A549 (cell line): ENCODE measurements around the gene SHKBP1.

Experiments
- BHLHE40 ChIP-seq: IDR thresholded peaks from 2 replicates; pipeline ENCODE4 v1.6.1; 2012; ENCODE audit warnings: low read depth, low read length, inconsistent platforms
- CHD4 ChIP-seq: fragments of 200-600 bp; sonication (generic); IDR thresholded peaks from 2 replicates; pipeline ENCODE4 v1.6.1; 2016; ENCODE audit warnings: antibody characterized with exemption, mild to moderate bottlenecking, borderline replicate concordance
- NPAS2 ChIP-seq: fragments of 250-450 bp; sonication (Bioruptor Pico); IDR thresholded peaks from 2 replicates; pipeline ENCODE4 v1.8.0; 2022; ENCODE audit warnings: mild to moderate bottlenecking, moderate library complexity, borderline replicate concordance
- NR3C1 ChIP-seq: fragments of >200 bp; sonication (Bioruptor Twin); formaldehyde crosslinking; IDR thresholded peaks from 3 replicates; pipeline ENCODE4 v1.6.1; 2017
- RARB ChIP-seq: fragments of 250-450 bp; sonication (Bioruptor Pico); IDR thresholded peaks from 2 replicates; pipeline ENCODE4 v1.8.0; 2021; ENCODE audit warnings: mild to moderate bottlenecking, moderate library complexity
- REST ChIP-seq: fragments of 200-600 bp; sonication (generic); IDR thresholded peaks from 2 replicates; pipeline ENCODE4 v1.6.1; 2016; ENCODE audit warnings: antibody characterized with exemption, mild to moderate bottlenecking, moderate library complexity
- TF ChIP-seq, protein P1 (sequence below): fragments of >200 bp; sonication (Bioruptor Twin); formaldehyde crosslinking; IDR thresholded peaks from 3 replicates; pipeline ENCODE4 v1.5.1; 2016
- TF ChIP-seq, protein P2 (sequence below): IDR thresholded peaks from 2 replicates; pipeline ENCODE4 v1.6.1; 2012

GRCh38 chr19:40559394-40559793 lies 17.3 kb upstream of the SHKBP1 start:
- TF ChIP-seq, protein P1, sequence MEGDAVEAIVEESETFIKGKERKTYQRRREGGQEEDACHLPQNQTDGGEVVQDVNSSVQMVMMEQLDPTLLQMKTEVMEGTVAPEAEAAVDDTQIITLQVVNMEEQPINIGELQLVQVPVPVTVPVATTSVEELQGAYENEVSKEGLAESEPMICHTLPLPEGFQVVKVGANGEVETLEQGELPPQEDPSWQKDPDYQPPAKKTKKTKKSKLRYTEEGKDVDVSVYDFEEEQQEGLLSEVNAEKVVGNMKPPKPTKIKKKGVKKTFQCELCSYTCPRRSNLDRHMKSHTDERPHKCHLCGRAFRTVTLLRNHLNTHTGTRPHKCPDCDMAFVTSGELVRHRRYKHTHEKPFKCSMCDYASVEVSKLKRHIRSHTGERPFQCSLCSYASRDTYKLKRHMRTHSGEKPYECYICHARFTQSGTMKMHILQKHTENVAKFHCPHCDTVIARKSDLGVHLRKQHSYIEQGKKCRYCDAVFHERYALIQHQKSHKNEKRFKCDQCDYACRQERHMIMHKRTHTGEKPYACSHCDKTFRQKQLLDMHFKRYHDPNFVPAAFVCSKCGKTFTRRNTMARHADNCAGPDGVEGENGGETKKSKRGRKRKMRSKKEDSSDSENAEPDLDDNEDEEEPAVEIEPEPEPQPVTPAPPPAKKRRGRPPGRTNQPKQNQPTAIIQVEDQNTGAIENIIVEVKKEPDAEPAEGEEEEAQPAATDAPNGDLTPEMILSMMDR, result no peak
- no peak for TF ChIP-seq REST
- no peak for TF ChIP-seq BHLHE40
- TF ChIP-seq, protein P2, sequence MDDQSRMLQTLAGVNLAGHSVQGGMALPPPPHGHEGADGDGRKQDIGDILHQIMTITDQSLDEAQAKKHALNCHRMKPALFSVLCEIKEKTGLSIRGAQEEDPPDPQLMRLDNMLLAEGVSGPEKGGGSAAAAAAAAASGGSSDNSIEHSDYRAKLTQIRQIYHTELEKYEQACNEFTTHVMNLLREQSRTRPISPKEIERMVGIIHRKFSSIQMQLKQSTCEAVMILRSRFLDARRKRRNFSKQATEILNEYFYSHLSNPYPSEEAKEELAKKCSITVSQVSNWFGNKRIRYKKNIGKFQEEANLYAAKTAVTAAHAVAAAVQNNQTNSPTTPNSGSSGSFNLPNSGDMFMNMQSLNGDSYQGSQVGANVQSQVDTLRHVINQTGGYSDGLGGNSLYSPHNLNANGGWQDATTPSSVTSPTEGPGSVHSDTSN, result no peak
- TF ChIP-seq CHD4, result no peak
- no peak for TF ChIP-seq NPAS2 (CRISPR knock-in tag)
- no peak for TF ChIP-seq NR3C1
- no peak for TF ChIP-seq RARB (CRISPR knock-in tag)
